GM23338 (cell line): ENCODE data around the gene PPP1R3A. TPM values are rescaled to one million over a fixed set of nuclear protein-coding genes. Genes with fewer than 3 reads are reported as not detected.

Experiments
- ATAC-seq: fragments of 200-7000 bp; cut with Tn5 transposase; 3 replicates; pipeline ENCODE4 v1.9.1; 2020
- DNase-seq: peaks from one replicate; pipeline ENCODE4 v3.0.0-alpha.2; 2015; ENCODE audit warnings: low spot score
- H2AFZ ChIP-seq: fragments of 200-600 bp; sonication (generic); 2 replicates; pipeline ENCODE4 v1.8.0; 2016; ENCODE audit warnings: antibody characterized with exemption, mild to moderate bottlenecking, moderate library complexity
- H3F3A ChIP-seq: fragments of 200-600 bp; sonication (generic); replicated peaks from 2 replicates; pipeline ENCODE4 v1.8.0; 2017; ENCODE audit warnings: antibody characterized with exemption, mixed run types, low read depth
- H3K27ac ChIP-seq: fragments of 200-600 bp; sonication (generic); 2 replicates; pipeline ENCODE4 v1.6.1; 2016; ENCODE audit warnings: low read depth
- H3K27me3 ChIP-seq: fragments of 200-600 bp; sonication (generic); 2 replicates; pipeline ENCODE4 v1.8.0; 2016; ENCODE audit warnings: mild to moderate bottlenecking, mixed run types, moderate library complexity; ENCODE audit not compliant: insufficient read depth
- H3K36me3 ChIP-seq: fragments of 200-600 bp; sonication (generic); 2 replicates; pipeline ENCODE4 v1.8.0; 2016; ENCODE audit warnings: mild to moderate bottlenecking; ENCODE audit not compliant: insufficient read depth
- H3K4me1 ChIP-seq: fragments of 200-600 bp; sonication (generic); 2 replicates; pipeline ENCODE4 v1.8.0; 2016; ENCODE audit warnings: mild to moderate bottlenecking, moderate library complexity; ENCODE audit not compliant: insufficient read depth
- H3K4me2 ChIP-seq: fragments of 200-600 bp; sonication (generic); 2 replicates; pipeline ENCODE4 v1.7.1; 2017; ENCODE audit warnings: mixed run types
- H3K4me3 ChIP-seq: fragments of 200-600 bp; sonication (generic); 2 replicates; pipeline ENCODE4 v1.6.1; 2016; ENCODE audit warnings: mixed run types
- H3K79me2 ChIP-seq: fragments of 200-600 bp; sonication (generic); replicated peaks from 2 replicates; pipeline ENCODE4 v1.8.0; 2017; ENCODE audit warnings: mild to moderate bottlenecking; ENCODE audit not compliant: insufficient read depth
- H3K9me2 ChIP-seq: fragments of 200-600 bp; sonication (generic); 2 replicates; pipeline ENCODE4 v1.8.0; 2017; ENCODE audit not compliant: insufficient read depth
- H4K20me1 ChIP-seq: fragments of 200-600 bp; sonication (generic); replicated peaks from 2 replicates; pipeline ENCODE4 v1.8.0; 2017; ENCODE audit warnings: mild to moderate bottlenecking; ENCODE audit not compliant: insufficient read depth
- H3K27ac Mint-ChIP-seq: 2 replicates; pipeline ENCODE4 v1.8.0; 2020; ENCODE audit warnings: inconsistent platforms, mild to moderate bottlenecking, moderate library complexity, mixed read lengths
- H3K27me3 Mint-ChIP-seq: 3 replicates; pipeline ENCODE4 v1.8.0; 2022; ENCODE audit warnings: low read depth, mild to moderate bottlenecking, moderate library complexity, mixed read lengths, inconsistent platforms; ENCODE audit not compliant: insufficient read depth, poor library complexity
- H3K36me3 Mint-ChIP-seq: 3 replicates; pipeline ENCODE4 v1.8.0; 2021; ENCODE audit warnings: low read depth, mild to moderate bottlenecking, inconsistent platforms, moderate library complexity, mixed read lengths
- H3K4me1 Mint-ChIP-seq: 3 replicates; pipeline ENCODE4 v1.8.0; 2020; ENCODE audit warnings: mild to moderate bottlenecking, inconsistent platforms, mixed read lengths
- H3K4me3 Mint-ChIP-seq: 3 replicates; pipeline ENCODE4 v1.8.0; 2021; ENCODE audit warnings: moderate library complexity, mild to moderate bottlenecking, inconsistent platforms, mixed read lengths
- H3K9me3 Mint-ChIP-seq: 3 replicates; pipeline ENCODE4 v1.8.0; 2020; ENCODE audit warnings: moderate library complexity, mild to moderate bottlenecking, inconsistent platforms, mixed read lengths
- JUNB ChIP-seq: IDR thresholded peaks from one replicate; pipeline ENCODE4 v1.6.1; 2016; ENCODE audit warnings: antibody characterized with exemption; ENCODE audit not compliant: unreplicated experiment
- NANOG ChIP-seq: IDR thresholded peaks from 2 replicates; pipeline ENCODE4 v1.6.1; 2016; ENCODE audit warnings: antibody characterized with exemption, borderline replicate concordance
- POLR2AphosphoS5 ChIP-seq: IDR thresholded peaks from 2 replicates; pipeline ENCODE4 v1.6.1; 2016; ENCODE audit warnings: antibody characterized with exemption, low read depth
- STAT1 ChIP-seq: IDR thresholded peaks from one replicate; pipeline ENCODE4 v1.6.1; 2016; ENCODE audit warnings: antibody characterized with exemption; ENCODE audit not compliant: unreplicated experiment
- ZNF114 ChIP-seq: fragments of 250-450 bp; sonication (Bioruptor Pico); IDR thresholded peaks from 2 replicates; pipeline ENCODE4 v1.5.0; 2020; ENCODE audit warnings: mild to moderate bottlenecking, moderate library complexity
- polyA plus RNA-seq: library from polyadenylated mRNA; unstranded; fragments of >200 nt; fragmentation: Nextera tagmentation; extraction: Ambion mirVana; gene quantifications from 2 replicates; pipeline ENCODE4 v1.2.1, GENCODE V29; 2016
- total RNA-seq: library from RNA; depleted of rRNA; stranded (reverse); fragments of >200 nt; shearing (Covaris generic); gene quantifications from 2 replicates; pipeline ENCODE4 v1.2.3, GENCODE V29; 2014
- TF ChIP-seq, protein P1 (sequence below): fragments of 250-450 bp; sonication (Bioruptor Pico); IDR thresholded peaks from 2 replicates; pipeline ENCODE4 v1.5.0; 2020; ENCODE audit warnings: mild to moderate bottlenecking, moderate library complexity
- TF ChIP-seq, protein P2 (sequence below): IDR thresholded peaks from 2 replicates; pipeline ENCODE4 v1.6.1; 2016; ENCODE audit warnings: antibody characterized with exemption
- TF ChIP-seq, protein P3 (sequence below): IDR thresholded peaks from one replicate; pipeline ENCODE4 v1.6.1; 2018; ENCODE audit warnings: antibody characterized with exemption; ENCODE audit not compliant: unreplicated experiment

Gene PPP1R3A
- total and polyA plus RNA-seq, 2 experiments from 2014 or later = 0.28 TPM; not detected in 1

DNA sequence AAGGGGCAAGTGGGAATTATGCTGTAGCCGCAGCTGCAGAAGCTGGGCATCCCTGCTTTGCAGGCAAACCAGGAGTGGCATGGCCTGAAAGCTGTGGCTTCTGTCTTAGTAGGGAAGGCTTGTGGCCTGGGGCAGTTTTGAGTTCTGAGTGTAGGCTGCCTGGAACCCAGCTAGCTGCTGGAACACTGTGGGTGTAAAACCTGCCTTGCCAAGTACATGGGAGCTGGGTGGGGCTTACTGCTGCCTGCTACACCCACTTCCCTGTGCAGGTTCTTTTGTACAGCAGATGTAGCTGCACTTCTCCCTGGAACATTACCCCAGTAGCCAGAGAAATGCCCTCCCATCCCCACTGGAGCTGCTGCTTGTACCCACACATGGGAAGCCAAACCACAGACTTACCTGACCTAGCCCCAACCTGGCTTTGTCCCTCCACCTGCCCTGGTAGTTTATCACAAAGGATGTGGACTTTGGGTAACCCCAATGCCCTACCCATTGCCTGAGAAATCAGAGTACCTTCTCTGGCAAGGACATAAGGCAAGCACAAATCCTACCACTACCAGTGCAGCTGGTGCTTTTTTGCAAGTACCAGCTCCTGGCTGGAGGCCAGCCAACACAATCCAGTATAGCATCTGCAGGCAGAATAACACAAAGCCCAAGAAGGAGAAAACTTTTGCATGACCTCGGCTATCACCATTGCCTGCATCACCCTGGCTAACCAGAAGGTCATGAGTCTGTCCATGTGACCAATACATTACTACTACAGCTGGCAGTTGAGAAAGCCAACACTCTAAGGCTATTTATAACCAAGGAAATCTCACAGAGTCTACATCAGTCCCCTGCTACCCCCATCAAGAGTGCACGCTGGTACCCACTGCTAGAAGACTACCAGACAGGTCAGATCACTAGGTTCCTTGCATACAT lies 26.5 kb upstream of the PPP1R3A start:
- H3K36me3 ChIP-seq = no peaks in the 10 kb centered on the region
- H3K36me3 Mint-ChIP-seq = no peaks in the 10 kb centered on the region
- ATAC-seq (no peak), DNase-seq (no peak)
- H3F3A ChIP-seq = no peaks in the 10 kb centered on the region
- no peaks in the 10 kb centered on the region for H3K27me3 ChIP-seq
- H3K4me3 Mint-ChIP-seq = no peak overlapping the region
- no peak overlapping the region for H3K27ac Mint-ChIP-seq
- no peak overlapping the region for H3K4me2 ChIP-seq
- H3K9me2 ChIP-seq = no peaks in the 10 kb centered on the region
- no peaks in the 10 kb centered on the region for H3K4me1 ChIP-seq
- H4K20me1 ChIP-seq = no peaks in the 10 kb centered on the region
- peaks cover 2% of the 10 kb centered on the region for H3K27me3 Mint-ChIP-seq
- H3K4me3 ChIP-seq = no peak overlapping the region
- H3K9me3 Mint-ChIP-seq = no peaks in the 10 kb centered on the region
- H2AFZ ChIP-seq = no peak overlapping the region
- no peaks in the 10 kb centered on the region for H3K4me1 Mint-ChIP-seq
- H3K79me2 ChIP-seq = no peaks in the 10 kb centered on the region
- TF ChIP-seq NANOG (no peak), POLR2AphosphoS5 (no peak), STAT1 (no peak)
- TF ChIP-seq, protein P1, sequence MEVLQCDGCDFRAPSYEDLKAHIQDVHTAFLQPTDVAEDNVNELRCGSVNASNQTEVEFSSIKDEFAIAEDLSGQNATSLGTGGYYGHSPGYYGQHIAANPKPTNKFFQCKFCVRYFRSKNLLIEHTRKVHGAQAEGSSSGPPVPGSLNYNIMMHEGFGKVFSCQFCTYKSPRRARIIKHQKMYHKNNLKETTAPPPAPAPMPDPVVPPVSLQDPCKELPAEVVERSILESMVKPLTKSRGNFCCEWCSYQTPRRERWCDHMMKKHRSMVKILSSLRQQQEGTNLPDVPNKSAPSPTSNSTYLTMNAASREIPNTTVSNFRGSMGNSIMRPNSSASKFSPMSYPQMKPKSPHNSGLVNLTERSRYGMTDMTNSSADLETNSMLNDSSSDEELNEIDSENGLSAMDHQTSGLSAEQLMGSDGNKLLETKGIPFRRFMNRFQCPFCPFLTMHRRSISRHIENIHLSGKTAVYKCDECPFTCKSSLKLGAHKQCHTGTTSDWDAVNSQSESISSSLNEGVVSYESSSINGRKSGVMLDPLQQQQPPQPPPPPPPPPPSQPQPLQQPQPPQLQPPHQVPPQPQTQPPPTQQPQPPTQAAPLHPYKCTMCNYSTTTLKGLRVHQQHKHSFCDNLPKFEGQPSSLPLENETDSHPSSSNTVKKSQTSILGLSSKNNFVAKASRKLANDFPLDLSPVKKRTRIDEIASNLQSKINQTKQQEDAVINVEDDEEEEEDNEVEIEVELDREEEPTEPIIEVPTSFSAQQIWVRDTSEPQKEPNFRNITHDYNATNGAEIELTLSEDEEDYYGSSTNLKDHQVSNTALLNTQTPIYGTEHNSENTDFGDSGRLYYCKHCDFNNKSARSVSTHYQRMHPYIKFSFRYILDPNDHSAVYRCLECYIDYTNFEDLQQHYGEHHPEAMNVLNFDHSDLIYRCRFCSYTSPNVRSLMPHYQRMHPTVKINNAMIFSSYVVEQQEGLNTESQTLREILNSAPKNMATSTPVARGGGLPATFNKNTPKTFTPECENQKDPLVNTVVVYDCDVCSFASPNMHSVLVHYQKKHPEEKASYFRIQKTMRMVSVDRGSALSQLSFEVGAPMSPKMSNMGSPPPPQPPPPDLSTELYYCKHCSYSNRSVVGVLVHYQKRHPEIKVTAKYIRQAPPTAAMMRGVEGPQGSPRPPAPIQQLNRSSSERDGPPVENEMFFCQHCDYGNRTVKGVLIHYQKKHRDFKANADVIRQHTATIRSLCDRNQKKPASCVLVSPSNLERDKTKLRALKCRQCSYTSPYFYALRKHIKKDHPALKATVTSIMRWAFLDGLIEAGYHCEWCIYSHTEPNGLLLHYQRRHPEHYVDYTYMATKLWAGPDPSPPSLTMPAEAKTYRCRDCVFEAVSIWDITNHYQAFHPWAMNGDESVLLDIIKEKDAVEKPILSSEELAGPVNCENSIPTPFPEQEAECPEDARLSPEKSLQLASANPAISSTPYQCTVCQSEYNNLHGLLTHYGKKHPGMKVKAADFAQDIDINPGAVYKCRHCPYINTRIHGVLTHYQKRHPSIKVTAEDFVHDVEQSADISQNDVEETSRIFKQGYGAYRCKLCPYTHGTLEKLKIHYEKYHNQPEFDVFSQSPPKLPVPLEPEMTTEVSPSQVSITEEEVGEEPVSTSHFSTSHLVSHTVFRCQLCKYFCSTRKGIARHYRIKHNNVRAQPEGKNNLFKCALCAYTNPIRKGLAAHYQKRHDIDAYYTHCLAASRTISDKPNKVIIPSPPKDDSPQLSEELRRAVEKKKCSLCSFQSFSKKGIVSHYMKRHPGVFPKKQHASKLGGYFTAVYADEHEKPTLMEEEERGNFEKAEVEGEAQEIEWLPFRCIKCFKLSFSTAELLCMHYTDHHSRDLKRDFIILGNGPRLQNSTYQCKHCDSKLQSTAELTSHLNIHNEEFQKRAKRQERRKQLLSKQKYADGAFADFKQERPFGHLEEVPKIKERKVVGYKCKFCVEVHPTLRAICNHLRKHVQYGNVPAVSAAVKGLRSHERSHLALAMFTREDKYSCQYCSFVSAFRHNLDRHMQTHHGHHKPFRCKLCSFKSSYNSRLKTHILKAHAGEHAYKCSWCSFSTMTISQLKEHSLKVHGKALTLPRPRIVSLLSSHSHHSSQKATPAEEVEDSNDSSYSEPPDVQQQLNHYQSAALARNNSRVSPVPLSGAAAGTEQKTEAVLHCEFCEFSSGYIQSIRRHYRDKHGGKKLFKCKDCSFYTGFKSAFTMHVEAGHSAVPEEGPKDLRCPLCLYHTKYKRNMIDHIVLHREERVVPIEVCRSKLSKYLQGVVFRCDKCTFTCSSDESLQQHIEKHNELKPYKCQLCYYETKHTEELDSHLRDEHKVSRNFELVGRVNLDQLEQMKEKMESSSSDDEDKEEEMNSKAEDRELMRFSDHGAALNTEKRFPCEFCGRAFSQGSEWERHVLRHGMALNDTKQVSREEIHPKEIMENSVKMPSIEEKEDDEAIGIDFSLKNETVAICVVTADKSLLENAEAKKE = no peak
- no peak overlapping the region for H3K27ac ChIP-seq

DNA sequence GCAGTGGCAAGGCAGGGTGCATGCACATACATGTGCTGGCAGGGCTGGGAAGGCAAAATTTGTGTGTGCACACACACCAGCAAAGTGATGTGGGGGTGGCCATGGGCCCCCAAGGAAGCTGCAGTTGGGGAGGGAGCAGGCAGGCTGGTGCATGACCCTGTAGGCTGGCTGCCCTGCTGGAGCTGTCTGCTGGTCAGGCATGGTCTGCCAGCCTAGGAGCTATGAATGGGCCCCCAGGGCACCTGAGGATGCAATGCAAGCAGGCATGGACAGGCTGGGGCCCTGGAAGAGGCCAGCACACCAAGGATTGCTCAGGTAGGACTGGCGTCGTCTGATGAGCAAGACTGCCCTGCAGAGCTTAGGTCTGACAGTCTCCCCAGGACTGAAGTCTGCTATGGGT lies 18.2 kb upstream of the PPP1R3A start:
- H3K4me1 Mint-ChIP-seq = no peaks in the 10 kb centered on the region
- H3K9me3 Mint-ChIP-seq = peaks cover 10% of the 10 kb centered on the region
- TF ChIP-seq, protein P2, sequence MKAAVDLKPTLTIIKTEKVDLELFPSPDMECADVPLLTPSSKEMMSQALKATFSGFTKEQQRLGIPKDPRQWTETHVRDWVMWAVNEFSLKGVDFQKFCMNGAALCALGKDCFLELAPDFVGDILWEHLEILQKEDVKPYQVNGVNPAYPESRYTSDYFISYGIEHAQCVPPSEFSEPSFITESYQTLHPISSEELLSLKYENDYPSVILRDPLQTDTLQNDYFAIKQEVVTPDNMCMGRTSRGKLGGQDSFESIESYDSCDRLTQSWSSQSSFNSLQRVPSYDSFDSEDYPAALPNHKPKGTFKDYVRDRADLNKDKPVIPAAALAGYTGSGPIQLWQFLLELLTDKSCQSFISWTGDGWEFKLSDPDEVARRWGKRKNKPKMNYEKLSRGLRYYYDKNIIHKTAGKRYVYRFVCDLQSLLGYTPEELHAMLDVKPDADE = no peak
- TF ChIP-seq JUNB (no peak), ZNF114 (CRISPR knock-in tag) (no peak)
- TF ChIP-seq, protein P3, sequence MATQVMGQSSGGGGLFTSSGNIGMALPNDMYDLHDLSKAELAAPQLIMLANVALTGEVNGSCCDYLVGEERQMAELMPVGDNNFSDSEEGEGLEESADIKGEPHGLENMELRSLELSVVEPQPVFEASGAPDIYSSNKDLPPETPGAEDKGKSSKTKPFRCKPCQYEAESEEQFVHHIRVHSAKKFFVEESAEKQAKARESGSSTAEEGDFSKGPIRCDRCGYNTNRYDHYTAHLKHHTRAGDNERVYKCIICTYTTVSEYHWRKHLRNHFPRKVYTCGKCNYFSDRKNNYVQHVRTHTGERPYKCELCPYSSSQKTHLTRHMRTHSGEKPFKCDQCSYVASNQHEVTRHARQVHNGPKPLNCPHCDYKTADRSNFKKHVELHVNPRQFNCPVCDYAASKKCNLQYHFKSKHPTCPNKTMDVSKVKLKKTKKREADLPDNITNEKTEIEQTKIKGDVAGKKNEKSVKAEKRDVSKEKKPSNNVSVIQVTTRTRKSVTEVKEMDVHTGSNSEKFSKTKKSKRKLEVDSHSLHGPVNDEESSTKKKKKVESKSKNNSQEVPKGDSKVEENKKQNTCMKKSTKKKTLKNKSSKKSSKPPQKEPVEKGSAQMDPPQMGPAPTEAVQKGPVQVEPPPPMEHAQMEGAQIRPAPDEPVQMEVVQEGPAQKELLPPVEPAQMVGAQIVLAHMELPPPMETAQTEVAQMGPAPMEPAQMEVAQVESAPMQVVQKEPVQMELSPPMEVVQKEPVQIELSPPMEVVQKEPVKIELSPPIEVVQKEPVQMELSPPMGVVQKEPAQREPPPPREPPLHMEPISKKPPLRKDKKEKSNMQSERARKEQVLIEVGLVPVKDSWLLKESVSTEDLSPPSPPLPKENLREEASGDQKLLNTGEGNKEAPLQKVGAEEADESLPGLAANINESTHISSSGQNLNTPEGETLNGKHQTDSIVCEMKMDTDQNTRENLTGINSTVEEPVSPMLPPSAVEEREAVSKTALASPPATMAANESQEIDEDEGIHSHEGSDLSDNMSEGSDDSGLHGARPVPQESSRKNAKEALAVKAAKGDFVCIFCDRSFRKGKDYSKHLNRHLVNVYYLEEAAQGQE = no peak

More for the DNA sequence above, 18.2 kb upstream of the PPP1R3A start:
- Histone ChIP-seq H3F3A (no peaks in the 10 kb centered on the region), H3K4me1 (no peaks in the 10 kb centered on the region), H3K4me2 (no peak overlapping the region), H3K27me3 (no peaks in the 10 kb centered on the region), H4K20me1 (no peaks in the 10 kb centered on the region), H3K27ac (no peak overlapping the region), H2AFZ (no peak overlapping the region), H3K4me3 (no peak overlapping the region), H3K36me3 (no peaks in the 10 kb centered on the region), H3K79me2 (no peaks in the 10 kb centered on the region), H3K9me2 (no peaks in the 10 kb centered on the region)
- Mint-ChIP-seq H3K4me3 (no peak overlapping the region), H3K27ac (no peak overlapping the region), H3K27me3 (no peaks in the 10 kb centered on the region), H3K36me3 (peaks cover 5% of the 10 kb centered on the region; the same call in 2 of the 3 replicates)
- ATAC-seq (no peak), DNase-seq (no peak)
